Endothelial cell of umbilical vein (primary cell): ENCODE results near the gene FHIT. TPM values are rescaled to one million over a fixed set of nuclear protein-coding genes. Genes with fewer than 3 reads are reported as not detected.

Experiments
- BruUV-seq: library from RNA; stranded (reverse); fragments of 400-500 nt; replicated peaks from 2 replicates; lab custom pipeline; 2021; lab: Mats Ljungman, UMichigan
- CTCF ChIA-PET: fragments of 300-600, 350-600 bp; sonication (Branson Sonifier 250); formaldehyde crosslinking; loops from one replicate; lab custom pipeline; 2021; ENCODE audit warnings: antibody characterized with exemption, inconsistent platforms; lab: Charles Lee
- POLR2A ChIA-PET: fragments of 300-600, 350-600 bp; sonication (Branson Sonifier 250); formaldehyde crosslinking; loops from one replicate; lab custom pipeline; 2021; ENCODE audit warnings: antibody characterized with exemption, inconsistent platforms; lab: Charles Lee
- DNase-seq: peaks from one replicate; pipeline ENCODE4 v3.0.0-alpha.2; 2011; ENCODE audit warnings: low read depth, low spot score
- FAIRE-seq: peaks from 2 replicates; lab custom pipeline; 2011; peaks lifted over from hg19 to GRCh38; lab: Jason Lieb, UNC
- H2AFZ ChIP-seq: 2 replicates; pipeline ENCODE4 v1.6.0; 2012; ENCODE audit warnings: low read depth, low read length, control low read depth, inconsistent platforms
- H3K27ac ChIP-seq: 2 replicates; pipeline ENCODE4 v1.5.1; 2011; ENCODE audit warnings: low read depth, mild to moderate bottlenecking, control low read depth, low read length, moderate library complexity; ENCODE audit not compliant: insufficient read depth
- H3K27me3 ChIP-seq, 2 experiments: 2 replicates each; pipeline versions ENCODE4 v1.6.0 to v1.6.1; 2011; ENCODE audit warnings: low read length in 2 of 2, mixed read lengths in 1 of 2; ENCODE audit not compliant: control insufficient read depth in 2 of 2, insufficient read depth in 2 of 2
- H3K36me3 ChIP-seq, 2 experiments: 2 replicates in 1 of 2; 3 replicates in 1 of 2; pipeline ENCODE4 v1.5.1; 2011; ENCODE audit warnings: low read length in 2 of 2, mild to moderate bottlenecking in 1 of 2, moderate library complexity in 1 of 2; ENCODE audit not compliant: control insufficient read depth in 2 of 2, insufficient read depth in 2 of 2; ENCODE audit errors: extremely low read depth in 1 of 2
- H3K4me1 ChIP-seq: 3 replicates; pipeline ENCODE4 v1.5.1; 2011; ENCODE audit warnings: mild to moderate bottlenecking, low read length; ENCODE audit not compliant: control insufficient read depth, insufficient read depth; ENCODE audit errors: extremely low read depth
- H3K4me2 ChIP-seq: 2 replicates; pipeline ENCODE4 v1.6.1; 2011; ENCODE audit warnings: low read length, control low read depth, mixed read lengths; ENCODE audit not compliant: insufficient read depth
- H3K4me3 ChIP-seq, 3 experiments: fragments of 200-600 bp in 1 of 3; sonication (generic), shearing (Covaris generic) in 1 of 3; replicated peaks in 1 of 3; 2 replicates each; pipeline ENCODE4 v1.5.1; 2011 to 2016; ENCODE audit warnings: control low read depth in 3 of 3, low read length in 3 of 3, mild to moderate bottlenecking in 2 of 3, inconsistent platforms in 1 of 3, low read depth in 1 of 3, moderate library complexity in 1 of 3; ENCODE audit not compliant: insufficient read depth in 1 of 3
- H3K79me2 ChIP-seq: 2 replicates; pipeline ENCODE4 v1.6.0; 2012; ENCODE audit warnings: low read length, inconsistent platforms; ENCODE audit not compliant: control insufficient read depth, insufficient read depth
- H3K9ac ChIP-seq: replicated peaks from 2 replicates; pipeline ENCODE3; 2011; ENCODE audit warnings: low read length, control low read depth; ENCODE audit not compliant: insufficient read depth; ENCODE audit errors: extremely low read depth
- H3K9me1 ChIP-seq: replicated peaks from 3 replicates; pipeline ENCODE4 v1.6.0; 2011; ENCODE audit warnings: mild to moderate bottlenecking, low read length; ENCODE audit not compliant: control insufficient read depth, insufficient read depth; ENCODE audit errors: extremely low read depth
- H3K9me3 ChIP-seq: replicated peaks from 2 replicates; pipeline ENCODE4 v1.5.1; 2012; ENCODE audit warnings: low read length, inconsistent platforms; ENCODE audit not compliant: control insufficient read depth, insufficient read depth
- H4K20me1 ChIP-seq: replicated peaks from 2 replicates; pipeline ENCODE3; 2011; ENCODE audit warnings: mild to moderate bottlenecking, low read length; ENCODE audit not compliant: control insufficient read depth, insufficient read depth; ENCODE audit errors: extremely low read depth
- CTCF ChIP-seq, 2 donors: IDR thresholded peaks; 1 replicate in 1 of 2; 2 replicates in 1 of 2; pipeline ENCODE4 v1.5.1; 2011; ENCODE audit warnings: low read length in 2 of 2, mild to moderate bottlenecking in 2 of 2, moderate library complexity in 2 of 2, control low read depth in 1 of 2, inconsistent platforms in 1 of 2, low read depth in 1 of 2; ENCODE audit not compliant: insufficient read depth in 1 of 2; ENCODE audit errors: extremely low read depth in 1 of 2
- EZH2 ChIP-seq: IDR thresholded peaks from 2 replicates; pipeline ENCODE4 v1.6.1; 2012; ENCODE audit warnings: borderline replicate concordance, low read depth, mild to moderate bottlenecking, moderate library complexity, low read length, inconsistent platforms; ENCODE audit not compliant: severe bottlenecking
- GATA2 ChIP-seq: IDR thresholded peaks from 2 replicates; pipeline ENCODE4 v1.7.0; 2011; ENCODE audit warnings: low read depth, mild to moderate bottlenecking, moderate library complexity, mixed read lengths, low read length; ENCODE audit not compliant: insufficient read length, insufficient read depth
- JUN ChIP-seq: IDR thresholded peaks from 2 replicates; pipeline ENCODE4 v1.6.1; 2011; ENCODE audit warnings: borderline replicate concordance, low read depth; ENCODE audit not compliant: insufficient read length, insufficient read depth
- MAX ChIP-seq: IDR thresholded peaks from 2 replicates; pipeline ENCODE4 v1.6.1; 2011; ENCODE audit not compliant: insufficient read depth, insufficient read length
- MYC ChIP-seq: IDR thresholded peaks from one replicate; pipeline ENCODE4 v1.6.1; 2011; ENCODE audit warnings: mild to moderate bottlenecking, low read depth, low read length
- POLR2A ChIP-seq: IDR thresholded peaks from 2 replicates; pipeline ENCODE4 v1.6.1; 2012; ENCODE audit warnings: low read depth, mild to moderate bottlenecking, control low read depth, low read length
- POLR2AphosphoS5 ChIP-seq: IDR thresholded peaks from 2 replicates; pipeline ENCODE4 v1.6.1; 2012; ENCODE audit warnings: low read depth, mild to moderate bottlenecking, control low read depth, low read length, moderate library complexity; ENCODE audit not compliant: insufficient read depth
- dilution Hi-C: fragments of 300-500 bp; cut with MboI; formaldehyde crosslinking; loops from one replicate; pipeline ENCODE4 v1.15.0; 2019; ENCODE audit warnings: low sequenced_read_pairs; ENCODE audit not compliant: extremely low pct_ligation_motif_present
- intact Hi-C: fragments of 100-400 bp; cut with micrococcal nuclease; formaldehyde crosslinking; loops from one replicate; pipeline ENCODE4 v1.10.0; 2022
- polyA plus RNA-seq, 4 experiments: library from polyadenylated mRNA; depleted of rRNA in 3 of 4; stranded (reverse) in 3 of 4; unstranded in 1 of 4; fragments of >200 nt; gene quantifications; 2 replicates each; pipeline versions ENCODE4 v1.2.1 to v1.2.3, GENCODE V29; 2011 to 2012; ENCODE audit warnings: missing spikeins in 1 of 4
- total RNA-seq: library from RNA; stranded (reverse); gene quantifications from 2 replicates; pipeline ENCODE4 v1.2.3, GENCODE V29; 2021

The FHIT gene
- total and polyA plus RNA-seq, 2 donors (not counting 3 experiments of a cell fraction or from before 2014, with no cell fraction given), result 0.47 to 2.2 TPM

GRCh38 chr3:59920822-59921221, 1330.4 kb downstream of the FHIT start:
- H2AFZ ChIP-seq, result no peak overlapping the region
- no peaks in the 10 kb centered on the region for H4K20me1 ChIP-seq
- peaks cover 5% of the 10 kb centered on the region for H3K9me3 ChIP-seq
- H3K27me3 ChIP-seq, result no peaks in the 10 kb centered on the region
- no peak overlapping the region for H3K4me2 ChIP-seq
- ChIA-PET POLR2A (no interaction called here), CTCF (no interaction called here)
- intact Hi-C loops (no loop called here), dilution Hi-C loops (no loop called here)
- no peaks in the 10 kb centered on the region for H3K79me2 ChIP-seq
- no peak overlapping the region for H3K27ac ChIP-seq
- BruUV-seq, result no TSS peak
- DNase-seq (no peak), FAIRE-seq (no peak)
- no peak overlapping the region for H3K9ac ChIP-seq
- H3K4me3 ChIP-seq, result no peak overlapping the region
- H3K4me1 ChIP-seq, result no peaks in the 10 kb centered on the region
- TF ChIP-seq GATA2, result no peak
- no peak for TF ChIP-seq CTCF (IDR thresholded peaks at IDR 0.05; ENCODE audit: extremely low read depth in 1 of 2, insufficient read depth in 1 of 2, low read depth in 1 of 2, low read length in 2 of 2)
- no peak for TF ChIP-seq POLR2A
- TF ChIP-seq POLR2AphosphoS5, result no peak
- TF ChIP-seq MYC, result no peak
- no peak for TF ChIP-seq JUN
- TF ChIP-seq MAX, result no peak
- no peak for TF ChIP-seq EZH2
- no peaks in the 10 kb centered on the region for H3K36me3 ChIP-seq
- no peaks in the 10 kb centered on the region for H3K9me1 ChIP-seq
